Effector CD8-positive, alpha-beta T cell (primary cell): ENCODE results near the gene WIZ.
"Not testable (repeated sequence)": the region's sequence is repeated elsewhere in the genome, so short reads cannot be mapped to it uniquely, and the experiment has no call there.

Experiments used
- DNase-seq: peaks from one replicate; lab custom pipeline; 2025; lab: John Stamatoyannopoulos, UW
- total RNA-seq, 4 experiments: gene quantifications; one replicate each; lab custom pipeline; 2026; lab: John Stamatoyannopoulos, UW

Gene WIZ
- 59.0 to 73.6 (median 61.0) reads per million in 4 experiments for total RNA-seq

GRCh38 chr19:15449620-15450527, at the start of gene WIZ:
WIZ (minus strand) TSS chr19:15449956; CDS start chr19:15448307, 1,649 bp downstream.
- peak; percentile 70 for DNase-seq

- DNase-seq = no peak
These were observed 49.2 kb upstream of the WIZ start for GRCh38 chr19:15498910-15499309.

- DNase-seq = no peak
These were observed 48.6 kb upstream of the WIZ start for GRCh38 chr19:15498156-15498858.

- no peak for DNase-seq
These were observed 45.4 kb upstream of the WIZ start for GRCh38 chr19:15495151-15495550.

GRCh38 chr19:15488489-15489226, 38.9 kb upstream of the WIZ start:
- no peak for DNase-seq

GRCh38 chr19:15487038-15487437, 37.3 kb upstream of the WIZ start:
- DNase-seq = no peak

- DNase-seq = not testable (repeated sequence)
These were observed 36.0 kb upstream of the WIZ start for GRCh38 chr19:15485768-15486167.

GRCh38 chr19:15480996-15481395, 31.2 kb upstream of the WIZ start:
- not testable (repeated sequence) for DNase-seq

- no peak for DNase-seq
These were observed 29.9 kb upstream of the WIZ start, which contains the start of gene PGLYRP2 for GRCh38 chr19:15479391-15480345. PGLYRP2 (minus strand) TSS chr19:15479501; CDS start chr19:15479371, 130 bp downstream.

- DNase-seq = no peak
These were observed 26.6 kb upstream of the WIZ start for GRCh38 chr19:15476325-15476724.

- DNase-seq = no peak
These were observed 25.9 kb upstream of the WIZ start for GRCh38 chr19:15475611-15476010.

GRCh38 chr19:15475169-15475568, 25.4 kb upstream of the WIZ start:
- no peak for DNase-seq

- not testable (repeated sequence) for DNase-seq
These were observed 24.1 kb upstream of the WIZ start for GRCh38 chr19:15473821-15474220.

- DNase-seq = no peak
These were observed 21.9 kb upstream of the WIZ start for GRCh38 chr19:15471639-15472101.

- DNase-seq = no peak
These were observed 19.9 kb upstream of the WIZ start for GRCh38 chr19:15469513-15470297.

GRCh38 chr19:15468675-15469512, 19.1 kb upstream of the WIZ start:
- no peak for DNase-seq

GRCh38 chr19:15467734-15468214, 18.0 kb upstream of the WIZ start:
- no peak for DNase-seq

- no peak for DNase-seq
These were observed 17.3 kb upstream of the WIZ start for GRCh38 chr19:15466851-15467733.
